IMR-90 (cell line): ENCODE measurements around the gene R3HDM4. TPM values are rescaled to one million over a fixed set of nuclear protein-coding genes. Genes with fewer than 3 reads are reported as not detected.

Experiments used
- ATAC-seq: fragments of 200-7000 bp; cut with Tn5 transposase; 2 replicates; pipeline ENCODE4 v1.9.1; 2020; ENCODE audit warnings: low read depth, mild to moderate bottlenecking, moderate library complexity
- BruUV-seq: library from RNA; stranded (reverse); fragments of 400-500 nt; replicated peaks from 2 replicates; lab custom pipeline; 2021; lab: Mats Ljungman, UMichigan
- CTCF ChIA-PET: fragments of 300-600 bp; formaldehyde crosslinking; extraction: SDS; loops from one replicate; lab custom pipeline; 2021; ENCODE audit warnings: antibody characterized with exemption; lab: Yijun Ruan, JAX
- POLR2A ChIA-PET: fragments of 300-600 bp; sonication (Branson Sonifier 250); formaldehyde crosslinking; loops from one replicate; lab custom pipeline; 2022; ENCODE audit warnings: antibody characterized with exemption; ENCODE audit not compliant: unreplicated experiment; lab: Charles Lee
- DNase-seq: peaks from one replicate; pipeline ENCODE4 v3.0.0; 2013
- H2AFZ ChIP-seq: replicated peaks from 2 replicates; pipeline ENCODE3; 2013; ENCODE audit warnings: low read length, mild to moderate bottlenecking; ENCODE audit not compliant: poor library complexity
- H2AK5ac ChIP-seq: 2 replicates; pipeline ENCODE4 v1.6.1; 2013; ENCODE audit warnings: low read depth, low read length, inconsistent platforms
- H2AK9ac ChIP-seq: replicated peaks from 2 replicates; pipeline ENCODE3; 2013; ENCODE audit warnings: mild to moderate bottlenecking, low read depth, low read length, moderate library complexity; ENCODE audit not compliant: poor library complexity
- H2BK120ac ChIP-seq: 2 replicates; pipeline ENCODE4 v1.6.1; 2013; ENCODE audit warnings: low read depth, low read length, inconsistent platforms
- H2BK15ac ChIP-seq: 3 replicates; pipeline ENCODE4 v1.6.1; 2013; ENCODE audit warnings: low read depth, low read length, inconsistent platforms
- H2BK20ac ChIP-seq: 2 replicates; pipeline ENCODE4 v1.6.1; 2013; ENCODE audit warnings: low read depth, mild to moderate bottlenecking, inconsistent platforms, low read length, moderate library complexity
- H2BK5ac ChIP-seq: 2 replicates; pipeline ENCODE4 v1.6.1; 2013; ENCODE audit warnings: mild to moderate bottlenecking, low read depth, low read length, inconsistent platforms; ENCODE audit not compliant: poor library complexity, severe bottlenecking
- H3K14ac ChIP-seq: replicated peaks from 2 replicates; pipeline ENCODE4 v1.6.1; 2013; ENCODE audit warnings: low read depth, low read length, inconsistent platforms
- H3K18ac ChIP-seq: 2 replicates; pipeline ENCODE4 v1.6.1; 2013; ENCODE audit warnings: low read depth, low read length, control low read depth
- H3K23ac ChIP-seq: 2 replicates; pipeline ENCODE4 v1.6.1; 2013; ENCODE audit warnings: low read depth, low read length, inconsistent platforms
- H3K27ac ChIP-seq: 2 replicates; pipeline ENCODE4 v1.5.1; 2013; ENCODE audit warnings: mild to moderate bottlenecking, control low read depth, low read length; ENCODE audit not compliant: insufficient read depth
- H3K27me3 ChIP-seq: 2 replicates; pipeline ENCODE4 v1.6.1; 2013; ENCODE audit warnings: low read length; ENCODE audit not compliant: control insufficient read depth, insufficient read depth
- H3K36me3 ChIP-seq: 2 replicates; pipeline ENCODE4 v1.6.1; 2013; ENCODE audit warnings: low read length, mixed read lengths; ENCODE audit not compliant: control insufficient read depth, insufficient read depth
- H3K4ac ChIP-seq: 2 replicates; pipeline ENCODE4 v1.6.1; 2013; ENCODE audit warnings: low read depth, low read length, inconsistent platforms
- H3K4me1 ChIP-seq: 2 replicates; pipeline ENCODE4 v1.6.1; 2013; ENCODE audit warnings: low read length, mixed read lengths; ENCODE audit not compliant: control insufficient read depth, insufficient read depth
- H3K4me2 ChIP-seq: 2 replicates; pipeline ENCODE4 v1.6.1; 2013; ENCODE audit warnings: low read depth, mild to moderate bottlenecking, control low read depth, low read length, moderate library complexity
- H3K4me3 ChIP-seq: 2 replicates; pipeline ENCODE4 v1.5.1; 2013; ENCODE audit warnings: low read depth, mild to moderate bottlenecking, control low read depth, low read length, moderate library complexity; ENCODE audit not compliant: insufficient read depth
- H3K56ac ChIP-seq: 2 replicates; pipeline ENCODE4 v1.6.1; 2013; ENCODE audit warnings: low read length, inconsistent platforms; ENCODE audit not compliant: insufficient read depth; ENCODE audit errors: extremely low read depth
- H3K79me1 ChIP-seq, 2 experiments: 2 replicates each; pipeline ENCODE4 v1.6.1; 2013; ENCODE audit warnings: low read length in 2 of 2, inconsistent platforms in 1 of 2, low read depth in 1 of 2
- H3K9ac ChIP-seq: 2 replicates; pipeline ENCODE4 v1.6.1; 2013; ENCODE audit warnings: low read depth, low read length, control low read depth
- H3K9me1 ChIP-seq: 2 replicates; pipeline ENCODE4 v1.6.1; 2013; ENCODE audit warnings: low read length, inconsistent platforms; ENCODE audit not compliant: insufficient read depth
- H3K9me3 ChIP-seq: 2 replicates; pipeline ENCODE4 v1.6.1; 2013; ENCODE audit warnings: low read length; ENCODE audit not compliant: control insufficient read depth, insufficient read depth
- H4K20me1 ChIP-seq: 2 replicates; pipeline ENCODE4 v1.6.1; 2013; ENCODE audit warnings: low read length, inconsistent platforms; ENCODE audit not compliant: insufficient read depth
- H4K5ac ChIP-seq: 2 replicates; pipeline ENCODE4 v1.6.1; 2013; ENCODE audit warnings: mild to moderate bottlenecking, low read depth, low read length, control low read depth
- H4K8ac ChIP-seq, 2 experiments: 2 replicates each; pipeline ENCODE4 v1.6.1; 2013; ENCODE audit warnings: low read depth in 2 of 2, low read length in 2 of 2, control low read depth in 1 of 2, inconsistent platforms in 1 of 2
- H4K91ac ChIP-seq: 2 replicates; pipeline ENCODE4 v1.6.1; 2013; ENCODE audit warnings: low read depth, low read length, inconsistent platforms; ENCODE audit not compliant: insufficient read depth
- BHLHE40 ChIP-seq: fragments of 150-350 bp; IDR thresholded peaks from 2 replicates; pipeline ENCODE4 v1.6.1; 2016; ENCODE audit warnings: mild to moderate bottlenecking, low read depth, low read length
- CEBPB ChIP-seq: IDR thresholded peaks from 2 replicates; pipeline ENCODE4 v1.6.1; 2012; ENCODE audit warnings: low read depth, low read length, improper control_type of control experiment
- FOS ChIP-seq: fragments of 150-350 bp; IDR thresholded peaks from 2 replicates; pipeline ENCODE4 v1.6.1; 2016; ENCODE audit warnings: low read depth, low read length
- MAFK ChIP-seq: IDR thresholded peaks from 2 replicates; pipeline ENCODE4 v1.6.1; 2012; ENCODE audit warnings: low read depth, low read length, improper control_type of control experiment
- MAZ ChIP-seq: IDR thresholded peaks from 2 replicates; pipeline ENCODE4 v1.6.1; 2012; ENCODE audit warnings: low read depth, mild to moderate bottlenecking, low read length, improper control_type of control experiment, moderate library complexity, borderline replicate concordance
- MXI1 ChIP-seq: IDR thresholded peaks from 2 replicates; pipeline ENCODE4 v1.6.1; 2012; ENCODE audit warnings: low read depth, mild to moderate bottlenecking, low read length, moderate library complexity, borderline replicate concordance
- NFE2L2 ChIP-seq: fragments of 150-350 bp; IDR thresholded peaks from 2 replicates; pipeline ENCODE4 v1.6.1; 2016; ENCODE audit warnings: low read depth, mild to moderate bottlenecking, low read length
- POLR2A ChIP-seq: IDR thresholded peaks from 2 replicates; pipeline ENCODE4 v1.6.1; 2012; ENCODE audit warnings: mild to moderate bottlenecking, low read depth, low read length
- RAD21 ChIP-seq: IDR thresholded peaks from 2 replicates; pipeline ENCODE4 v1.6.1; 2012; ENCODE audit warnings: low read length, improper control_type of control experiment
- RFX5 ChIP-seq: IDR thresholded peaks from 2 replicates; pipeline ENCODE4 v1.8.0; 2012; ENCODE audit warnings: low read depth, mild to moderate bottlenecking, low read length, moderate library complexity
- SMC3 ChIP-seq: fragments of 150-350 bp; IDR thresholded peaks from 2 replicates; pipeline ENCODE4 v1.6.1; 2016; ENCODE audit warnings: low read depth, mild to moderate bottlenecking, antibody characterized with exemption, low read length, moderate library complexity
- USF2 ChIP-seq: fragments of 150-350 bp; IDR thresholded peaks from 2 replicates; pipeline ENCODE4 v1.6.1; 2017; ENCODE audit warnings: mild to moderate bottlenecking, antibody characterized with exemption, low read length, low read depth
- WGBS, 2 experiments: methylation state at CpG; one replicate each; pipeline versions ENCODE4 v1.1.5 to v1.1.7; 2013; ENCODE audit warnings: missing lambda C conversion rate in 2 of 2; ENCODE audit not compliant: insufficient read length in 1 of 2; ENCODE audit errors: extremely low coverage in 2 of 2; 5-methylcytosine and 5-hydroxymethylcytosine counted together
- dilution Hi-C: fragments of 300-500 bp; cut with HindIII; formaldehyde crosslinking; loops from one replicate; pipeline ENCODE4 v1.14.3; 2018; ENCODE audit warnings: low sequenced_read_pairs; ENCODE audit not compliant: unreplicated experiment
- in situ Hi-C: fragments of 300-500 bp; cut with MboI; formaldehyde crosslinking; loops from 3 replicates; pipeline ENCODE4 v1.14.3; 2019; ENCODE audit warnings: low sequenced_read_pairs, inconsistent platforms, mixed read lengths
- intact Hi-C: fragments of 100-400 bp; cut with micrococcal nuclease; formaldehyde crosslinking; loops from 2 replicates; pipeline ENCODE4 v1.10.0; 2022
- polyA plus RNA-seq, 3 experiments: library from polyadenylated mRNA; depleted of rRNA; stranded (reverse); fragments of >200 nt; gene quantifications; 2 replicates each; pipeline ENCODE4 v1.2.3, GENCODE V29; 2012; ENCODE audit warnings: low replicate concordance in 1 of 3
- total RNA-seq: library from RNA; depleted of rRNA; stranded (reverse); fragments of >200 nt; gene quantifications from 2 replicates; pipeline ENCODE4 v1.2.3, GENCODE V29; 2012
- TF ChIP-seq, protein P1 (sequence below): fragments of 150-350 bp; IDR thresholded peaks from 2 replicates; pipeline ENCODE4 v1.6.1; 2016; ENCODE audit warnings: low read depth, mild to moderate bottlenecking, low read length, moderate library complexity, borderline replicate concordance
- TF ChIP-seq, protein P2 (sequence below): conservative IDR thresholded peaks from 2 replicates; pipeline ENCODE4 v1.5.1; 2012; ENCODE audit warnings: mild to moderate bottlenecking, low read depth, low read length, improper control_type of control experiment

R3HDM4 gene
- total and polyA plus RNA-seq, 2 of the 4 experiments (the other 2 are of a cell fraction): 9.0 to 51.5 TPM

DNA sequence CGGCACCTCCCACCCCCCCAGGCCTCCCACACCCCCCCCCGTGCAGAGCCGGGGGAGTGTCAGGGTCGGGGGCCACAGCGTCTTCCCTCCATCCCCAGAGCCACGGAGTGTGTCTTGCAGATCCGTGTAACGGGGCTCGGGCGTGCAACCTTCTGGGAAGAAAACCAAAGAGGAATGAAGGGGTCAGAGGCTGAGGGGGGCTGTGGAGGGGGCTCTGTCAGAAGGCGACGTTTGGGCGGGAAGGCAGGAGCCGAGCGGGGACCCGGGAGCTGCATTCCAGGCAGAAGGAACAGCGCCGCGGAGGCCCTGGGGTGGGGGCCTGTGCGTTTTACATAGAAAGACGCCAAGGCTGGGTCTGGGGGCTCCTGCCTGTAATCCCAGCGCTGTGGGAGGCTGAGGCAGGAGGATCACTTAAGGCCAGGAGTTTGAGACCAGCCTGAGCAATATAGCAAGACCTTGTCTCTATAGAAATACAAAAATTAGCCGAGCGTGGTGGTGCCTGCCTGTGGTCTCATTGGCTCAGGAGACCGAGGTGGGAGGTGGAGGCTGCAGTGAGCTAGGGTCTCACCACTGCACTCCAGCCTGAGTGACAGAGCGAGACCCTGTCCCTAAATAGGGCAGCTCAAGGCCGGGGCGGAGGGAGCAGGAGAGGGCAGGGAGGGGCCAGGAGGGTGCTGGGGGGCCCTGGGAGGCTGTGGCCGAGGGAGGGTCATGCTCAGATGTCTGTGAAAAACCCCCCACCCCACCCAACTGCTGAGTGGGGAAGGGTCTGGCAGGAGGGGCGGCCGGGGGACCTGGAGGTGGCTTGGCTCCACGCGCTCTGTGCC lies 40.6 kb upstream of the R3HDM4 start:
- H2BK15ac ChIP-seq: no peak overlapping the region
- H3K4me1 ChIP-seq: peaks cover 36% of the 10 kb centered on the region
- peak overlapping the region; percentile 87 for H4K91ac ChIP-seq
- peaks cover 8% of the 10 kb centered on the region for H3K9me1 ChIP-seq
- intact Hi-C loops (no loop called here), in situ Hi-C loops (no loop called here), dilution Hi-C loops (no loop called here)
- peaks cover 5% of the 10 kb centered on the region; the same call in 1 of the 2 replicates for H3K36me3 ChIP-seq
- H2BK20ac ChIP-seq: 0 out of 2 replicates have a peak overlapping the region, but pooled peaks have one; percentile 45
- ATAC-seq (peak; percentile 5; the same call in 1 of the 2 replicates), DNase-seq (no peak)
- peaks cover 37 to 75% of the 10 kb centered on the region in 2 experiments for H3K79me1 ChIP-seq
- no peak overlapping the region for H3K56ac ChIP-seq
- peak overlapping the region in 1 of 2 experiments; percentile 85; a peak in 1 of 4 replicates for H4K8ac ChIP-seq
- H2AFZ ChIP-seq: peak overlapping the region; percentile 51
- peak overlapping the region; percentile 93 for H2AK5ac ChIP-seq
- peak overlapping the region; percentile 65 for H3K27ac ChIP-seq
- POLR2A ChIA-PET: no interaction called here
- peak overlapping the region; percentile 89 for H3K4ac ChIP-seq
- H2AK9ac ChIP-seq: peak overlapping the region; percentile 55
- H4K5ac ChIP-seq: peak overlapping the region; percentile 82
- no peak overlapping the region for H3K9ac ChIP-seq
- peak overlapping the region; percentile 89 for H2BK120ac ChIP-seq
- 0 out of 2 replicates have a peak overlapping the region, but pooled peaks have one; percentile 29 for H3K4me2 ChIP-seq
- H3K9me3 ChIP-seq: no peaks in the 10 kb centered on the region
- TF ChIP-seq MXI1 (no peak), MAZ (no peak), MAFK (no peak), CEBPB (no peak), USF2 (no peak), POLR2A (no peak), FOS (no peak), NFE2L2 (no peak), BHLHE40 (no peak), RAD21 (no peak), SMC3 (no peak), RFX5 (no peak)
- TF ChIP-seq, protein P1, sequence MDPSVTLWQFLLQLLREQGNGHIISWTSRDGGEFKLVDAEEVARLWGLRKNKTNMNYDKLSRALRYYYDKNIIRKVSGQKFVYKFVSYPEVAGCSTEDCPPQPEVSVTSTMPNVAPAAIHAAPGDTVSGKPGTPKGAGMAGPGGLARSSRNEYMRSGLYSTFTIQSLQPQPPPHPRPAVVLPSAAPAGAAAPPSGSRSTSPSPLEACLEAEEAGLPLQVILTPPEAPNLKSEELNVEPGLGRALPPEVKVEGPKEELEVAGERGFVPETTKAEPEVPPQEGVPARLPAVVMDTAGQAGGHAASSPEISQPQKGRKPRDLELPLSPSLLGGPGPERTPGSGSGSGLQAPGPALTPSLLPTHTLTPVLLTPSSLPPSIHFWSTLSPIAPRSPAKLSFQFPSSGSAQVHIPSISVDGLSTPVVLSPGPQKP: no peak
- TF ChIP-seq, protein P2, sequence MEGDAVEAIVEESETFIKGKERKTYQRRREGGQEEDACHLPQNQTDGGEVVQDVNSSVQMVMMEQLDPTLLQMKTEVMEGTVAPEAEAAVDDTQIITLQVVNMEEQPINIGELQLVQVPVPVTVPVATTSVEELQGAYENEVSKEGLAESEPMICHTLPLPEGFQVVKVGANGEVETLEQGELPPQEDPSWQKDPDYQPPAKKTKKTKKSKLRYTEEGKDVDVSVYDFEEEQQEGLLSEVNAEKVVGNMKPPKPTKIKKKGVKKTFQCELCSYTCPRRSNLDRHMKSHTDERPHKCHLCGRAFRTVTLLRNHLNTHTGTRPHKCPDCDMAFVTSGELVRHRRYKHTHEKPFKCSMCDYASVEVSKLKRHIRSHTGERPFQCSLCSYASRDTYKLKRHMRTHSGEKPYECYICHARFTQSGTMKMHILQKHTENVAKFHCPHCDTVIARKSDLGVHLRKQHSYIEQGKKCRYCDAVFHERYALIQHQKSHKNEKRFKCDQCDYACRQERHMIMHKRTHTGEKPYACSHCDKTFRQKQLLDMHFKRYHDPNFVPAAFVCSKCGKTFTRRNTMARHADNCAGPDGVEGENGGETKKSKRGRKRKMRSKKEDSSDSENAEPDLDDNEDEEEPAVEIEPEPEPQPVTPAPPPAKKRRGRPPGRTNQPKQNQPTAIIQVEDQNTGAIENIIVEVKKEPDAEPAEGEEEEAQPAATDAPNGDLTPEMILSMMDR: no peak
- CTCF ChIA-PET: no interaction called here
- no peaks in the 10 kb centered on the region for H3K27me3 ChIP-seq
- H3K14ac ChIP-seq: peak overlapping the region; percentile 44; the same call in 1 of the 2 replicates
- H4K20me1 ChIP-seq: peaks cover 39% of the 10 kb centered on the region
- H3K23ac ChIP-seq: peak overlapping the region; percentile 27; the same call in 1 of the 2 replicates
- peak overlapping the region; percentile 71 for H2BK5ac ChIP-seq
- no peak overlapping the region for H3K4me3 ChIP-seq
- peak overlapping the region; percentile 42; the same call in 1 of the 2 replicates for H3K18ac ChIP-seq
- no TSS peak for BruUV-seq
- 41% methylated on average over 14 of the region's 33 CpGs; no CpG with 5 or more reads in 1 of the 2 experiments for WGBS, 2 experiments
